GM12891 (cell line): ENCODE measurements around the gene KAZN.

Source experiments
- PAX5 ChIP-seq: IDR thresholded peaks from 2 replicates; pipeline ENCODE4 v1.6.1; 2011; ENCODE audit warnings: low read length, moderate library complexity, mild to moderate bottlenecking; ENCODE audit not compliant: insufficient read depth, severe bottlenecking
- POLR2A ChIP-seq: IDR thresholded peaks from 2 replicates; pipeline ENCODE4 v1.6.1; 2011; ENCODE audit warnings: low read depth, low read length, control low read depth
- POLR2AphosphoS5 ChIP-seq: IDR thresholded peaks from 2 replicates; pipeline ENCODE4 v1.6.1; 2011; ENCODE audit warnings: low read depth, low read length, control low read depth
- SPI1 ChIP-seq: IDR thresholded peaks from 2 replicates; pipeline ENCODE4 v1.6.1; 2011; ENCODE audit warnings: low read depth, low read length, control low read depth

- TF ChIP-seq SPI1 (no peak), POLR2A (no peak), POLR2AphosphoS5 (no peak), PAX5 (no peak)
Observed at GRCh38 chr1:14576155-14576554, 22.3 kb upstream of the KAZN start.
